ENCODE measurements around the gene SHOC1. TPM values are rescaled to one million over a fixed set of nuclear protein-coding genes. Genes with fewer than 3 reads are reported as not detected.
A peak's percentile ranks its signal among the peaks of the same experiment; 100 is the strongest.

Gene SHOC1
- total and polyA plus RNA-seq, 8 donors: 0.15 to 0.31 (median 0.19) TPM; not detected in 4

- no peaks in the 10 kb centered on the region for H3K36me3 ChIP-seq
- 86 to 94% (median 91%) methylated on average over 5 of the region's 5 CpGs for WGBS, 5 donors
- H3K27me3 ChIP-seq: no peaks in the 10 kb centered on the region
- H3K27ac ChIP-seq: no peak overlapping the region
- TF ChIP-seq EP300 (IDR thresholded peaks at IDR 0.05) (no peak), CTCF (IDR thresholded peaks at IDR 0.05) (no peak), POLR2AphosphoS5 (IDR thresholded peaks at IDR 0.05) (no peak), POLR2A (IDR thresholded peaks at IDR 0.05) (no peak)
- no peaks in the 10 kb centered on the region for H3K9me3 ChIP-seq
- H3K4me1 ChIP-seq: peaks cover 0 to 14% (median 5%) of the 10 kb centered on the region in 4 donors
- H3K4me3 ChIP-seq: no peak overlapping the region
- no peak for DNase-seq
- intact Hi-C loops (cut with DNase I; ENCODE audit: low total_unique reads): no loop called here
These were observed 26.3 kb upstream of the SHOC1 start for GRCh38 chr9:111821006-111821528.

DNA sequence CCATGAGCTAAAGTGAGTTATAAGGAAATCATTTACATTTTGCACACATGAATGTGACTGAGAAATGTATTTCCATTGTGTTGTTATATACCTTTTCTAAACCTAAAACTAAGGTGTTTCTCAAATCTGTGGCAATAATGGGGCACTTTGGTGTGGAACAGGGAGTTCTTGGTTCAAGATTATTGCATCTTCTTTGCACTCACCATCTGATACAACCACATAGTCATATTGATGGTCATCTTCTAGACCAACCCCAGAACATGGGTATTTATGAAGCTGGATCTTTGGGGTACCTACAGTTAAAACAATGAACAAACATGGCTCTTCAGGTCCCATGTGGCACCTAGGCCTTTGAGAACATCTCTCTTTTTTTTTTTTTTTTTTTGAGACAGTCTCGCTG lies 24.6 kb upstream of the SHOC1 start:
- H3K27me3 ChIP-seq: no peaks in the 10 kb centered on the region
- intact Hi-C loops (cut with DNase I; ENCODE audit: low total_unique reads): no loop called here
- no peak for TF ChIP-seq EP300 (IDR thresholded peaks at IDR 0.05)
- TF ChIP-seq POLR2AphosphoS5 (IDR thresholded peaks at IDR 0.05): no peak
- no peak for TF ChIP-seq CTCF (IDR thresholded peaks at IDR 0.05)
- no peak for TF ChIP-seq POLR2A (IDR thresholded peaks at IDR 0.05)
- no peak overlapping the region for H3K4me3 ChIP-seq
- peaks cover 0 to 22% (median 10%) of the 10 kb centered on the region in 4 donors for H3K4me1 ChIP-seq
- H3K9me3 ChIP-seq: no peaks in the 10 kb centered on the region
- DNase-seq: no peak
- H3K36me3 ChIP-seq: no peaks in the 10 kb centered on the region
- 83 to 100% (median 93%) methylated on average over 1 of the region's 1 CpG; no CpG with 5 or more reads in 1 of the 5 donors for WGBS, 5 donors
- no peak overlapping the region for H3K27ac ChIP-seq

GRCh38 chr9:111815285-111816070 lies 20.7 kb upstream of the SHOC1 start:
- H3K36me3 ChIP-seq: no peaks in the 10 kb centered on the region
- no peaks in the 10 kb centered on the region for H3K27me3 ChIP-seq
- H3K4me3 ChIP-seq: no peak overlapping the region
- peak overlapping the region; percentile 63 to 92 (median 76) for H3K27ac ChIP-seq
- intact Hi-C loops (cut with DNase I; ENCODE audit: low total_unique reads): no loop called here
- H3K9me3 ChIP-seq: no peaks in the 10 kb centered on the region
- TF ChIP-seq CTCF (IDR thresholded peaks at IDR 0.05): no peak
- no peak for TF ChIP-seq EP300 (IDR thresholded peaks at IDR 0.05)
- TF ChIP-seq POLR2AphosphoS5 (IDR thresholded peaks at IDR 0.05): no peak
- TF ChIP-seq POLR2A (IDR thresholded peaks at IDR 0.05): no peak
- WGBS, 5 donors: 35 to 68% (median 62%) methylated on average over 7 of the region's 7 CpGs
- DNase-seq: peak in 1 of 2 donors; percentile 50
- peaks cover 0 to 22% (median 10%) of the 10 kb centered on the region in 4 donors for H3K4me1 ChIP-seq

DNA sequence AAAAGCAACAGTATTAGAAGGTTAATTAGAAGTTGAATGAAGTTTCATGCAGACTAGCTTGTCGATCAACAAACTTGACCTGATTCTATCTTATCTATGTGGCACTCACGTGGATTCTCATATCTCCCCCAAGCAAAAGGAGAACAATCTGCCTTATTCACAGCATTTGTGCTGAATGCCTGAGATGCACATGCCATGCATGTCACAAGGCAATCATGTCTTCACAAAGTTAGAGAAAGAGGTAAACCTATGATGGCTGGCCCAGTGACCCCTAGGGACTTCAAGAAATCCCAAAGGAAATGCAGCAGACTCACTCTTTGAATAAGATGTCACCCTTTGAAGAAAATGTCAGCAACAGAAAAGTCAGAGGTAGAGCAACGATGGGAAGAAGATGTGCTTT lies 17.6 kb upstream of the SHOC1 start:
- no peak for DNase-seq
- H3K27me3 ChIP-seq: no peaks in the 10 kb centered on the region
- no peaks in the 10 kb centered on the region for H3K9me3 ChIP-seq
- no peaks in the 10 kb centered on the region for H3K36me3 ChIP-seq
- 52 to 68% (median 64%) methylated on average over 3 of the region's 3 CpGs for WGBS, 5 donors
- TF ChIP-seq POLR2A (IDR thresholded peaks at IDR 0.05) (no peak), EP300 (IDR thresholded peaks at IDR 0.05) (no peak), POLR2AphosphoS5 (IDR thresholded peaks at IDR 0.05) (no peak), CTCF (IDR thresholded peaks at IDR 0.05) (no peak)
- H3K27ac ChIP-seq: no peak overlapping the region
- H3K4me1 ChIP-seq: peaks cover 0 to 21% (median 10%) of the 10 kb centered on the region in 4 donors
- no peak overlapping the region for H3K4me3 ChIP-seq
- intact Hi-C loops (cut with DNase I; ENCODE audit: low total_unique reads): no loop called here
